K562 (cell line): ENCODE data around the gene GNA14. TPM values are rescaled to one million over a fixed set of nuclear protein-coding genes. Genes with fewer than 3 reads are reported as not detected.

Experiments
- ARID4B ChIP-seq: sonication (generic); formaldehyde crosslinking; IDR thresholded peaks from 2 replicates; pipeline ENCODE4 v1.8.0; 2022; ENCODE audit warnings: mild to moderate bottlenecking, missing genetic modification reagents
- CHD2 ChIP-seq: IDR thresholded peaks from 2 replicates; pipeline ENCODE4 v1.6.1; 2011; ENCODE audit warnings: low read depth, low read length
- FOXK1 ChIP-seq: sonication (generic); formaldehyde crosslinking; IDR thresholded peaks from 2 replicates; pipeline ENCODE4 v1.8.0; 2022; ENCODE audit warnings: missing genetic modification reagents, mild to moderate bottlenecking, borderline replicate concordance
- FOXP1 ChIP-seq: sonication (generic); formaldehyde crosslinking; IDR thresholded peaks from 2 replicates; pipeline ENCODE4 v1.8.0; 2022; ENCODE audit warnings: mild to moderate bottlenecking, missing genetic modification reagents
- KDM1A ChIP-seq, 2 experiments: fragments of 450-650 bp; IDR thresholded peaks; 2 replicates each; pipeline ENCODE4 v1.6.1; 2016; ENCODE audit warnings: mild to moderate bottlenecking in 2 of 2
- KLF1 ChIP-seq: fragments of 450-650 bp; IDR thresholded peaks from 2 replicates; pipeline ENCODE4 v1.6.1; 2016; ENCODE audit warnings: missing genetic modification characterization, missing compliant biosample characterization
- MCM5 ChIP-seq: fragments of 450-650 bp; IDR thresholded peaks from 2 replicates; pipeline ENCODE4 v1.6.1; 2016; ENCODE audit warnings: low read depth
- SAFB ChIP-seq: fragments of 200-400 bp; formaldehyde crosslinking; IDR thresholded peaks from 2 replicates; pipeline ENCODE4 v1.6.1; 2017; ENCODE audit warnings: low read depth, low read length, borderline replicate concordance
- XRCC5 ChIP-seq: fragments of 200-400 bp; formaldehyde crosslinking; IDR thresholded peaks from 2 replicates; pipeline ENCODE4 v1.6.1; 2017; ENCODE audit warnings: low read depth, mild to moderate bottlenecking, low read length
- ZNF174 ChIP-seq: fragments of 250-450 bp; sonication (Bioruptor Pico); IDR thresholded peaks from 2 replicates; pipeline ENCODE4 v1.4.0; 2020; ENCODE audit warnings: mild to moderate bottlenecking
- polyA plus RNA-seq, 8 experiments: library from polyadenylated mRNA; depleted of rRNA in 4 of 8; stranded (reverse) in 5 of 8; unstranded in 3 of 8; fragments of >200 nt; fragmentation: Nextera tagmentation in 2 of 8; fragmentation: Illumina TruSeq in 1 of 8; extraction: Ambion mirVana in 2 of 8; extraction: Trizol in 1 of 8; gene quantifications; 2 replicates each; pipeline versions ENCODE4 v1.2.1 to v1.2.3, GENCODE V29; 2011 to 2014; ENCODE audit warnings: inconsistent platforms in 1 of 8, missing spikeins in 1 of 8
- total RNA-seq, 7 experiments: library from RNA; depleted of rRNA in 6 of 7; stranded (reverse); fragments of >200 nt in 6 of 7; fragmentation: Illumina TruSeq in 2 of 7; extraction: Trizol in 2 of 7; gene quantifications; 2 replicates each; pipeline versions ENCODE4 v1.2.1 to v1.2.3, GENCODE V29; 2011 to 2021; ENCODE audit warnings: low replicate concordance in 1 of 7

GNA14 gene
- total and polyA plus RNA-seq, 9 of the 15 experiments (the other 6 are each of a cell fraction or from before 2014, with no cell fraction given) = 0.03 to 0.11 (median 0.03) TPM; not detected in 6

GRCh38 chr9:77659926-77660325 is 11.8 kb upstream of the GNA14 start (continued):
- TF ChIP-seq ARID4B = no peak
- no peak for TF ChIP-seq SAFB
- TF ChIP-seq FOXP1 (CRISPR knock-in tag) = no peak
- no peak for TF ChIP-seq CHD2
- no peak for TF ChIP-seq MCM5
- TF ChIP-seq KDM1A (IDR thresholded peaks at IDR 0.05) = no peak
- no peak for TF ChIP-seq FOXK1 (CRISPR knock-in tag)
- TF ChIP-seq KLF1 (tag) = no peak
- TF ChIP-seq XRCC5 = no peak
- TF ChIP-seq ZNF174 = no peak
